Caco-2 (cell line): ENCODE results near the gene GALP. TPM values are rescaled to one million over a fixed set of nuclear protein-coding genes. Genes with fewer than 3 reads are reported as not detected.
"Not testable (repeated sequence)": the region's sequence is repeated elsewhere in the genome, so short reads cannot be mapped to it uniquely, and the experiment has no call there.

Experiments used
- BruUV-seq: library from RNA; stranded (reverse); fragments of 400-500 nt; replicated peaks from 2 replicates; lab custom pipeline; 2021; lab: Mats Ljungman, UMichigan
- CTCF ChIA-PET: fragments of 300-600 bp; sonication (Branson Sonifier 250); formaldehyde crosslinking; loops from one replicate; lab custom pipeline; 2022; ENCODE audit warnings: antibody characterized with exemption; lab: Charles Lee
- POLR2A ChIA-PET: fragments of 300-600 bp; sonication (Branson Sonifier 250); formaldehyde crosslinking; loops from one replicate; lab custom pipeline; 2022; ENCODE audit warnings: antibody characterized with exemption; lab: Charles Lee
- DNase-seq, 2 experiments: peaks; one replicate each; pipeline versions ENCODE4 v3.0.0 to v3.0.0-alpha.2; 2020 to 2022
- H3K27me3 ChIP-seq: replicated peaks from 2 replicates; pipeline ENCODE4 v1.6.0; 2011; ENCODE audit warnings: low read length; ENCODE audit not compliant: control insufficient read depth, insufficient read depth
- H3K36me3 ChIP-seq: 2 replicates; pipeline ENCODE4 v1.5.1; 2011; ENCODE audit warnings: low read length; ENCODE audit not compliant: control insufficient read depth, insufficient read depth
- H3K4me1 ChIP-seq: fragments of 250-450 bp; sonication (Bioruptor Pico); 2 replicates; pipeline ENCODE4 v1.5.1; 2020; ENCODE audit warnings: mild to moderate bottlenecking
- H3K4me3 ChIP-seq: 2 replicates; pipeline ENCODE4 v1.5.1; 2011; ENCODE audit warnings: low read depth, mild to moderate bottlenecking, control low read depth, low read length
- H3K9me3 ChIP-seq: fragments of 250-450 bp; sonication (Bioruptor Pico); 2 replicates; pipeline ENCODE4 v1.5.1; 2020; ENCODE audit warnings: mild to moderate bottlenecking, moderate library complexity
- H3K27ac Mint-ChIP-seq: one replicate; pipeline ENCODE4 v1.8.0; 2022; ENCODE audit warnings: mixed read lengths; ENCODE audit not compliant: unreplicated experiment
- H3K27me3 Mint-ChIP-seq: one replicate; pipeline ENCODE4 v1.8.0; 2022; ENCODE audit warnings: mixed read lengths; ENCODE audit not compliant: insufficient read depth, unreplicated experiment
- H3K36me3 Mint-ChIP-seq: one replicate; pipeline ENCODE4 v1.8.0; 2022; ENCODE audit warnings: mild to moderate bottlenecking, mixed read lengths; ENCODE audit not compliant: insufficient read depth, unreplicated experiment
- H3K4me1 Mint-ChIP-seq: one replicate; pipeline ENCODE4 v1.8.0; 2022; ENCODE audit warnings: low read depth, mixed read lengths; ENCODE audit not compliant: unreplicated experiment
- H3K4me3 Mint-ChIP-seq: one replicate; pipeline ENCODE4 v1.8.0; 2022; ENCODE audit warnings: mild to moderate bottlenecking, moderate library complexity, mixed read lengths; ENCODE audit not compliant: unreplicated experiment
- H3K9me3 Mint-ChIP-seq: one replicate; pipeline ENCODE4 v1.8.0; 2022; ENCODE audit warnings: mixed read lengths; ENCODE audit not compliant: unreplicated experiment
- CTCF ChIP-seq, 2 experiments: fragments of 200-600 bp in 1 of 2; IDR thresholded peaks; 1 replicate in 1 of 2; 2 replicates in 1 of 2; pipeline versions ENCODE4 v1.5.1 to v1.8.0; 2011 to 2022; ENCODE audit warnings: antibody characterized with exemption in 1 of 2, control low read depth in 1 of 2, inconsistent platforms in 1 of 2, low read depth in 1 of 2, low read length in 1 of 2, mild to moderate bottlenecking in 1 of 2, moderate library complexity in 1 of 2; ENCODE audit not compliant: insufficient read depth in 1 of 2, severe bottlenecking in 1 of 2, unreplicated experiment in 1 of 2
- intact Hi-C: fragments of 100-400 bp; cut with micrococcal nuclease; formaldehyde crosslinking; loops from one replicate; pipeline ENCODE4 v1.10.0; 2022; ENCODE audit not compliant: unreplicated experiment
- total RNA-seq: library from RNA; stranded (reverse); gene quantifications from 2 replicates; pipeline ENCODE4 v1.2.3, GENCODE V29; 2022

GALP gene
- total RNA-seq, 1 experiment from 2014 or later, result not detected

- no peaks in the 10 kb centered on the region for H3K36me3 Mint-ChIP-seq
- no peak for DNase-seq
- no peaks in the 10 kb centered on the region for H3K4me1 Mint-ChIP-seq
- H3K27me3 ChIP-seq, result no peaks in the 10 kb centered on the region
- H3K4me3 ChIP-seq, result no peak overlapping the region
- H3K4me3 Mint-ChIP-seq, result no peak overlapping the region
- no peaks in the 10 kb centered on the region for H3K4me1 ChIP-seq
- H3K9me3 ChIP-seq, result no peaks in the 10 kb centered on the region
- TF ChIP-seq CTCF (IDR thresholded peaks at IDR 0.05; ENCODE audit: insufficient read depth in 1 of 2, low read depth in 1 of 2, low read length in 1 of 2, severe bottlenecking in 1 of 2, unreplicated experiment in 1 of 2), result no peak
- peaks cover 10% of the 10 kb centered on the region for H3K27me3 Mint-ChIP-seq
- intact Hi-C loops, result no loop called here
- POLR2A ChIA-PET, result no interaction called here
- CTCF ChIA-PET, result no interaction called here
- H3K9me3 Mint-ChIP-seq, result no peaks in the 10 kb centered on the region
- no TSS peak for BruUV-seq
- no peaks in the 10 kb centered on the region for H3K36me3 ChIP-seq
- H3K27ac Mint-ChIP-seq, result no peak overlapping the region
Observed at GRCh38 chr19:56191711-56192110, 15.9 kb downstream of the GALP start.

- no peak for DNase-seq
- no TSS peak for BruUV-seq
- TF ChIP-seq CTCF (IDR thresholded peaks at IDR 0.05; ENCODE audit: insufficient read depth in 1 of 2, low read depth in 1 of 2, low read length in 1 of 2, severe bottlenecking in 1 of 2, unreplicated experiment in 1 of 2), result no peak
- no peaks in the 10 kb centered on the region for H3K36me3 Mint-ChIP-seq
- H3K4me3 Mint-ChIP-seq, result no peak overlapping the region
- intact Hi-C loops, result no loop called here
- H3K4me1 ChIP-seq, result no peaks in the 10 kb centered on the region
- H3K9me3 Mint-ChIP-seq, result no peaks in the 10 kb centered on the region
- H3K27ac Mint-ChIP-seq, result no peak overlapping the region
- H3K27me3 ChIP-seq, result no peaks in the 10 kb centered on the region
- H3K27me3 Mint-ChIP-seq, result peaks cover 15% of the 10 kb centered on the region
- ChIA-PET CTCF (no interaction called here), POLR2A (no interaction called here)
- no peaks in the 10 kb centered on the region for H3K4me1 Mint-ChIP-seq
- H3K4me3 ChIP-seq, result no peak overlapping the region
- H3K36me3 ChIP-seq, result no peaks in the 10 kb centered on the region
- no peaks in the 10 kb centered on the region for H3K9me3 ChIP-seq
Observed at GRCh38 chr19:56193981-56194640, 18.3 kb downstream of the GALP start.

GRCh38 chr19:56197646-56198045, 21.8 kb downstream of the GALP start, which contains the start of gene ZSCAN5B:
Gene ZSCAN5B, minus strand, starts transcription at chr19:56197783. Its CDS starts 4,731 bp downstream, at chr19:56193052.
- BruUV-seq, CTCF ChIA-PET, intact Hi-C loops, H3K9me3 ChIP-seq, H3K4me3 Mint-ChIP-seq, H3K4me3 ChIP-seq, DNase-seq, H3K36me3 Mint-ChIP-seq, H3K4me1 Mint-ChIP-seq, H3K27ac Mint-ChIP-seq, H3K9me3 Mint-ChIP-seq, H3K4me1 ChIP-seq, H3K36me3 ChIP-seq, H3K27me3 ChIP-seq, POLR2A ChIA-PET: not testable (repeated sequence)
- peaks cover 22% of the 10 kb centered on the region for H3K27me3 Mint-ChIP-seq
